KMS-11 (cell line): Measurements from ENCODE around the gene CGB3.

ENCODE experiments used
- H2AFZ ChIP-seq: fragments of 200-600 bp; sonication (generic); 2 replicates; pipeline ENCODE4 v1.6.1; 2016; ENCODE audit warnings: antibody characterized with exemption, mixed run types, low read depth
- H3K27ac ChIP-seq: fragments of 200-600 bp; sonication (generic); 2 replicates; pipeline ENCODE4 v1.6.1; 2016; ENCODE audit warnings: mild to moderate bottlenecking, mixed run types
- H3K27me3 ChIP-seq: fragments of 200-600 bp; sonication (generic); 2 replicates; pipeline ENCODE4 v1.6.1; 2017; ENCODE audit warnings: mild to moderate bottlenecking, low read depth, mixed run types, moderate library complexity; ENCODE audit not compliant: insufficient read depth
- H3K36me3 ChIP-seq: fragments of 200-600 bp; sonication (generic); 2 replicates; pipeline ENCODE4 v1.6.1; 2017; ENCODE audit warnings: mild to moderate bottlenecking, mixed run types; ENCODE audit not compliant: insufficient read depth
- H3K4me1 ChIP-seq: fragments of 200-600 bp; sonication (generic); 2 replicates; pipeline ENCODE4 v1.6.1; 2016; ENCODE audit warnings: mild to moderate bottlenecking, low read depth, mixed run types; ENCODE audit not compliant: poor library complexity, severe bottlenecking
- H3K4me2 ChIP-seq: fragments of 200-600 bp; sonication (generic); 2 replicates; pipeline ENCODE4 v1.7.0; 2016; ENCODE audit warnings: mild to moderate bottlenecking, mixed run types
- H3K4me3 ChIP-seq: fragments of 200-600 bp; sonication (generic); IDR thresholded peaks from 2 replicates; pipeline ENCODE4 v1.6.1; 2017; ENCODE audit warnings: low read depth, low read length, mixed read lengths; ENCODE audit not compliant: insufficient read depth
- H3K79me2 ChIP-seq: fragments of 200-600 bp; sonication (generic); 2 replicates; pipeline ENCODE4 v1.6.1; 2016; ENCODE audit warnings: low read depth, mixed run types; ENCODE audit not compliant: insufficient read depth
- H3K9ac ChIP-seq: fragments of 200-600 bp; sonication (generic); 2 replicates; pipeline ENCODE4 v1.6.1; 2016; ENCODE audit warnings: mild to moderate bottlenecking, mixed run types
- H4K20me1 ChIP-seq: fragments of 200-600 bp; sonication (generic); 2 replicates; pipeline ENCODE4 v1.6.1; 2016; ENCODE audit warnings: mild to moderate bottlenecking, mixed run types; ENCODE audit not compliant: insufficient read depth
- TF ChIP-seq, protein P1 (sequence below): fragments of 200-600 bp; sonication (generic); conservative IDR thresholded peaks from 2 replicates; pipeline ENCODE4 v1.6.1; 2017; ENCODE audit warnings: low read depth, mild to moderate bottlenecking, antibody characterized with exemption, low read length, moderate library complexity, mixed read lengths

Gene CGB3

DNA sequence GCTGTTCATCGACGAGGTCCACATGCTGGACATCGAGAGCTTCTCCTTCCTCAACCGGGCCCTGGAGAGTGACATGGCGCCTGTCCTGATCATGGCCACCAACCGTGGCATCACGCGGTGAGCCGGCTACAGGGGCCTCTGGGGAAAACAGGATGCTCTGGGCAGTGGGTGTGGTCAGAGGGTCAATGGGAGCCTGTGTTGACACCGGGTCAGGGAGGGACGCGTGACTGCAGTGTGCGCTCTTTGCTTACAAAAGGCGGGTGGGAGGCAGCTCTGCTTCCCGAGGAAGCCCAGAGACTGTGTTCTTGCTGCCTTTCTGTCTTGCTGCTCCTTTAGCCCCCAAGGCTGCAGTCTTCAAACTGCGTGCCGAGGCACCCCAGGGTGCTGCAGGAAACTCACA, 12.9 kb downstream of the CGB3 start:
- no peaks in the 10 kb centered on the region for H4K20me1 ChIP-seq
- H3K27me3 ChIP-seq: no peaks in the 10 kb centered on the region
- H2AFZ ChIP-seq: no peak overlapping the region
- TF ChIP-seq, protein P1, sequence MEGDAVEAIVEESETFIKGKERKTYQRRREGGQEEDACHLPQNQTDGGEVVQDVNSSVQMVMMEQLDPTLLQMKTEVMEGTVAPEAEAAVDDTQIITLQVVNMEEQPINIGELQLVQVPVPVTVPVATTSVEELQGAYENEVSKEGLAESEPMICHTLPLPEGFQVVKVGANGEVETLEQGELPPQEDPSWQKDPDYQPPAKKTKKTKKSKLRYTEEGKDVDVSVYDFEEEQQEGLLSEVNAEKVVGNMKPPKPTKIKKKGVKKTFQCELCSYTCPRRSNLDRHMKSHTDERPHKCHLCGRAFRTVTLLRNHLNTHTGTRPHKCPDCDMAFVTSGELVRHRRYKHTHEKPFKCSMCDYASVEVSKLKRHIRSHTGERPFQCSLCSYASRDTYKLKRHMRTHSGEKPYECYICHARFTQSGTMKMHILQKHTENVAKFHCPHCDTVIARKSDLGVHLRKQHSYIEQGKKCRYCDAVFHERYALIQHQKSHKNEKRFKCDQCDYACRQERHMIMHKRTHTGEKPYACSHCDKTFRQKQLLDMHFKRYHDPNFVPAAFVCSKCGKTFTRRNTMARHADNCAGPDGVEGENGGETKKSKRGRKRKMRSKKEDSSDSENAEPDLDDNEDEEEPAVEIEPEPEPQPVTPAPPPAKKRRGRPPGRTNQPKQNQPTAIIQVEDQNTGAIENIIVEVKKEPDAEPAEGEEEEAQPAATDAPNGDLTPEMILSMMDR: no peak
- no peak overlapping the region for H3K4me3 ChIP-seq
- peaks cover 6% of the 10 kb centered on the region; the same call in 1 of the 2 replicates for H3K36me3 ChIP-seq
- no peak overlapping the region for H3K4me2 ChIP-seq
- no peaks in the 10 kb centered on the region for H3K4me1 ChIP-seq
- no peaks in the 10 kb centered on the region for H3K79me2 ChIP-seq
- H3K9ac ChIP-seq: no peak overlapping the region
- H3K27ac ChIP-seq: no peak overlapping the region

DNA sequence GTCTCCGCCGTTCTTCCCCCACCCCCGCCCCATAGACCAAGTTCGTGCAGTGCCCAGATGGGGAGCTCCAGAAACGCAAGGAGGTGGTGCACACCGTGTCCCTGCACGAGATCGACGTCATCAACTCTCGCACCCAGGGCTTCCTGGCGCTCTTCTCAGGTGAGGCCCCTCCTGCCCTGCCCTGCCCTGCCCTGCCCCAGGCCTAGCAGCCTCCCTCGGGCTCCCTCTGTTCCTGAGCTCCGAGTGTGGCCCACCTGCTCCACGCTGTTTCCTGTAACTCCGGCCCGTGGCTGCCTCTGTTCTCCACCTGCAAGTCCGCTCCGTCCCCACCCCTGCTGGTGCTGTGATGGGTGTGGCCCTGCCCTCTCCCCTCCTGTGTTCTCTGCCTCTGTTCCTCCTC, 13.7 kb downstream of the CGB3 start:
- no peak overlapping the region for H3K27ac ChIP-seq
- no peak overlapping the region for H3K9ac ChIP-seq
- no peaks in the 10 kb centered on the region for H3K79me2 ChIP-seq
- H3K4me2 ChIP-seq: no peak overlapping the region
- no peaks in the 10 kb centered on the region for H4K20me1 ChIP-seq
- TF ChIP-seq, protein P1: no peak
- no peak overlapping the region for H2AFZ ChIP-seq
- no peaks in the 10 kb centered on the region for H3K4me1 ChIP-seq
- no peak overlapping the region for H3K4me3 ChIP-seq
- no peaks in the 10 kb centered on the region for H3K27me3 ChIP-seq
- H3K36me3 ChIP-seq: peaks cover 7% of the 10 kb centered on the region; the same call in 1 of the 2 replicates

DNA sequence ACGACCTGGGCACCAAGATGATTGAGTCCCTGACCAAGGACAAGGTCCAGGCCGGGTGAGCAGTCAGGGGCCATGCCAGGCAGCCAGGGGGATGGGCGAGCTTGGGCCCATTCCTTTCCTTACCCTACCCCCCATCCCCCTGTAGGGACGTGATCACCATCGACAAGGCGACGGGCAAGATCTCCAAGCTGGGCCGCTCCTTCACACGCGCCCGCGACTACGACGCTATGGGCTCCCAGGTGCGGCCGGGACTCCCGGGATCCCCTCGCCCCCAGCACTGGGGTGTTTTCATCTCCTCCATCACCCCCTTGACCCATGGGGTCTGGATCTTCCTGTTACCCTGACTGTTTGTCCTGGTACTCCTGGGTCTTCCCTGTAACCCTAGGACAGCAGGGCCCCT, 14.3 kb downstream of the CGB3 start:
- H4K20me1 ChIP-seq: no peaks in the 10 kb centered on the region
- H3K27me3 ChIP-seq: no peaks in the 10 kb centered on the region
- no peak overlapping the region for H2AFZ ChIP-seq
- H3K79me2 ChIP-seq: no peaks in the 10 kb centered on the region
- H3K4me2 ChIP-seq: no peak overlapping the region
- no peak overlapping the region for H3K4me3 ChIP-seq
- no peak overlapping the region for H3K9ac ChIP-seq
- peaks cover 7% of the 10 kb centered on the region; the same call in 1 of the 2 replicates for H3K36me3 ChIP-seq
- H3K27ac ChIP-seq: no peak overlapping the region
- TF ChIP-seq, protein P1: no peak
- no peaks in the 10 kb centered on the region for H3K4me1 ChIP-seq

DNA sequence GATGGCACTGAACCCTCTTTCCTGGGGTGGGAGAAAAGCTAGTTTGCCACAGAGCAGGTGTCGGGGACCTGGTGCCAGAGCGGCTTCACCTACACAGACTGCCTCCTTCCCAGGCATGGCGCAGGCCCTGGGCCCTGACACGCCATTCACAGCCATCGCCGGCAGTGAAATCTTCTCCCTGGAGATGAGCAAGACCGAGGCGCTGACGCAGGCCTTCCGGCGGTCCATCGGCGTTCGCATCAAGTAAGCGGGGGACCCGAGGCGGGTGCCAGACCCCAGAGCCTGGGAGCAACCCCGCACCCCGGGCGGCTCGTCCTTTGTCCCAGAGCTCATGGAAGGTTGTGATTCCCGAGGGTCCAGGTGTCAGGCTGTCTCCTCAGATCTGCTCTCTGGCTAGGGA, 17.2 kb downstream of the CGB3 start:
- Histone ChIP-seq H2AFZ (no peak overlapping the region), H3K27me3 (no peaks in the 10 kb centered on the region), H3K79me2 (no peaks in the 10 kb centered on the region), H3K36me3 (peaks cover 7% of the 10 kb centered on the region; the same call in 1 of the 2 replicates), H3K4me3 (no peak overlapping the region), H3K4me2 (no peak overlapping the region), H3K4me1 (no peaks in the 10 kb centered on the region), H3K9ac (no peak overlapping the region), H4K20me1 (no peaks in the 10 kb centered on the region), H3K27ac (no peak overlapping the region)
- TF ChIP-seq, protein P1: no peak
